GM20431 (cell line): Measurements from ENCODE around the gene FHL3.

ENCODE experiments used
- in situ Hi-C: fragments of 300-500 bp; cut with MseI, MboI; formaldehyde crosslinking; loops from one replicate; pipeline ENCODE4 v1.15.0; 2020; ENCODE audit warnings: low sequenced_read_pairs; ENCODE audit not compliant: unreplicated experiment

FHL3 gene

DNA sequence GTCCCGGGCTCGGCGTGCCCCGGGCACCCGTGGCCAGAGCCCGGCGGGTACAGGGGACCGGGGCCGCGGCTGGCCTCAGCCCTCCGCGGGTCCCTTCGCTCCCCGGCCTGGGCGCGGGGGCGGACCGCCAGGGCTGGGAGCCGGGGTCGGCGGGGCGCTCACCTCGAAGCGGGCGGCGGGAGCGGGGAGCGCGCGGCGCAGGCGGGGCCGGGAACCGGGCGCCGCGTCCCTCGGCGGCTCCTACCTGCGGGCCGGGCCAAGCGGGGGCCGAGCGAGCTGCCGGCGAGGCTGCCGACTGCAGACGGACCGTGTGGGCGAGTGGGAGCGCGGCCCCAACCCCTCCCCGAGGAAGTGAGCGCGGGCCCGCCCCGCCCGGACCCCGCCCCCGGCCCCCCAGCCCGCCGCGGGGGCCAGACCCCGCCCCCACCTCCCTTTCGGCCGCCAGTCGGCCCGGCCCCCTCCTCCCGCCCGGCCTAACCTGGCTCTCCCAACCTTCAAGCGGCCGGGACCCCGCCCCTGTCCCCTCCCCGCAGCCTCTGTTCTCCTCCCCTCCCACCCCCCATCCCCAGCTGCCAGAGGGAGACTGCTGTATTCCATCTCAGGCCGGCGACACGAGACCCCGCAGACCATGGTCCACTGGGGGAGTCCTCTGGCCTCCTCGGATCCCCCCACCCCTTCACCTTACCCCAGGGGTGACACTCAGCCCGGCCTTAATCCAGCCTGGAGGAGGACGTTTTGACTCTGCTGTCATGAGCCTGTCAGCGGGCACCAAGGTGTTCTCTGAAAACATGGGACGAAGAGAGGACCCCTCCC, at the start of gene FHL3:
TSS of gene FHL3 (minus strand) at position 320 of the 813 bp plus-strand sequence. CDS start 6,102 bp downstream, outside the sequence.
- in situ Hi-C loops, result loop anchor here (25.0 kb wide), 1 partner anchor 832 kb away; no protein-coding TSS in a partner anchor

DNA sequence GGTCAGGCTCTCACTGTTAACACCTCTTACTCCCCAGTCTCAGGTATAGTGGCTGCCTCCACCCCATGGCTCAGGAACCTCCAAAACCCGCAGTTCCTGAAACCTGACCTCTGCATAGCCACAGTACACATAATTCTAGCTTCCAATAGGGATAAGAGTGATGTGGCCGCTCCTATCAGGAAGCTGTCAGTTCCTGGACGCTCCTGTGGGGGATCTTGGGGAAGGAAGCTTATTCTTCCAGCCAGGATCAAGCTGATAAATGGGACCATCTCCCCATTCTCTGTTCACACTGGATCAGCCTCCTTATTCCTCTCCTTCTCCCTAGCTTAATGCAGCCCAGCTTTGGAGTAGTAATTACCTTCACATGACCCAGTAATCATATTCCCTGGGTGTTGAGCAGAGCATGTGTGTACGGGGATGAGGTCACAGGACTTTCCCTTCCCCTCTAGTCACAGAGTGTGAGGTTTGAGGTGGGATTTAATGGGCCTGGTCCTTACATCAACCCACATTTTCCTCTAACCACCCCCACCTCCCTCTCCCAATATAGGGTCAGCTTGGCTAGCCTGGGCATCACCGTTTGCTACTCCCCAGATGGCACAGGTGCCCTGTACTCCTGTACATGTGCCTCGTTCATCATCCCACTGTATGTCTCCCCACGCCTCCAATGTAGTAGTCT, 48.2 kb upstream of the FHL3 start:
- in situ Hi-C loops, result no loop called here

GRCh38 chr1:38052750-38053415, 47.6 kb upstream of the FHL3 start:
- in situ Hi-C loops, result no loop called here

- in situ Hi-C loops, result no loop called here
Measured at GRCh38 chr1:38051079-38051543, 45.8 kb upstream of the FHL3 start.

DNA sequence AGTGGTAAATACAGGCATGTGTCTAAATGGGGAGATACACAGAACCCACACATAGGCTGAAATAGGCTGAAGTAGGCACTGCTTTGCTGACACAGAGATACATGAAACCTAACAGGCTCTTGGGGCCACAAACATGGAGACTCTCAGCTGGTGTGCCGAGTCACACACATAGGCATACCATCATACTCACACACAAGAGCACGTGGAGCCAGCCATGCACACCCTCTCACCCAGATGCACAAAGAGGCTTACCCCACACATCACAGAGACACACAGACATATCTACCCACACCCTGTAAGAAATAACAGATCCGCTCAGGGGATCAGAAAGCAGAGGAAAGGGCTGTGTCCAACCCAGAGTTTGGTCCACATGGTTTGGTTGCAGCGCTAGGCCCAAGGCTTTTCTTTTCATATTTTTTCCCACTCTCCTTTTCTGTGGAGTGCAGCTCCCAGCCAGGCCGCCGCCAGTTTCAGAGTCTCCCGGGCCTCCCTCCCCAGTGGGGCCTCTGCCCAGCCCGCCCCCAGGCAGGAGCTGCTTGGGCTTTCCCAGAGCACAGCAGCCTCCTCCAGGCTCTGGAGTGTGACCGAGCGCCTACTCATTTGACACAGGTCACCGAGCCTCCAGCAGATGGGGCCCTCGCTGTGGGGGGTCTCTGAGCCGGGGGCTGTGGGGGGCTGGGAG, 45.2 kb upstream of the FHL3 start:
- in situ Hi-C loops, result no loop called here

- in situ Hi-C loops, result no loop called here
Measured at GRCh38 chr1:38047603-38048141, 42.4 kb upstream of the FHL3 start.

- in situ Hi-C loops, result no loop called here
Measured at GRCh38 chr1:38046884-38047602, 41.7 kb upstream of the FHL3 start.

GRCh38 chr1:38046333-38046883, 41.1 kb upstream of the FHL3 start, which contains the start of gene POU3F1:
POU3F1 (minus strand) TSS chr1:38046793; CDS start chr1:38046743, 50 bp downstream.
- in situ Hi-C loops, result no loop called here

DNA sequence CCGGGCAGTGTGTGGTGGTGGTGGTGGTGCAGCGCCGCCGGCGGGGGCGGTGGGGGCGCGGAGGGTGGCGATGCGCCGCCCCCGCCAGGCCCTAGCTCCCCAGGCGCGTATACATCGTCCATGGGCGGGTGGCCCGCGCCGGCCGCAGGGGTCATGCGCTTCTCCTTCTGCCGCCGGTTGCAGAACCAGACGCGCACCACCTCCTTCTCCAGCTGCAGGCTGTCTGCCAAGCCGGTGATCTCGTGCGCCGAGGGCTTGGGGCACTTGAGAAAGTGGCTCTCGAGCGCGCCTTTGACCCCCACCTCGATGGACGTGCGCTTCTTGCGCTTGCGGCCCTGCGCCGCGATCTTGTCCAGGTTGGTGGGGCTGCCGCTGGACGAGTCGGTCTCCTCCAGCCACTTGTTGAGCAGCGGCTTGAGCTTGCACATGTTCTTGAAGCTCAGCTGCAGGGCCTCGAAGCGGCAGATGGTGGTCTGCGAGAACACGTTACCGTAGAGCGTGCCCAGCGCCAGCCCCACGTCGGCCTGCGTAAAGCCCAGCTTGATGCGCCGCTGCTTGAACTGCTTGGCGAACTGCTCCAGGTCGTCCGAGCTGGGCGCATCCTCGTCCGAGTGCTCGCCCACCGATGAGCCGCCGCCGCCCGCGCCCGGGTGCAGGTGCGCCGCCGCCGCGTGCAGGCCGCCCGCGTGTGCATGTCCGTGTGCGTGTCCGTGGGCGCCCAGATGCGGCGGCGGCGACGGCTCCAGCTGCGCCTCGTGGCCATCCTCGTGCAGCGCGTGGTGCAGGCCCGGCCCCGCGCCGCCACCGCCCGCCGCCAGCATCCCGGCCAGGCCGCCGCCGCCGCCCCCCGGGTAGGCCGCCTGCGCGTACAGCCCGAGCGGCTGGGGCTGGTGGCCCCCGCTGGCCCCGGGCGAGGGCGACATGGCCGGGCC, 40.4 kb upstream of the FHL3 start:
- in situ Hi-C loops, result no loop called here

DNA sequence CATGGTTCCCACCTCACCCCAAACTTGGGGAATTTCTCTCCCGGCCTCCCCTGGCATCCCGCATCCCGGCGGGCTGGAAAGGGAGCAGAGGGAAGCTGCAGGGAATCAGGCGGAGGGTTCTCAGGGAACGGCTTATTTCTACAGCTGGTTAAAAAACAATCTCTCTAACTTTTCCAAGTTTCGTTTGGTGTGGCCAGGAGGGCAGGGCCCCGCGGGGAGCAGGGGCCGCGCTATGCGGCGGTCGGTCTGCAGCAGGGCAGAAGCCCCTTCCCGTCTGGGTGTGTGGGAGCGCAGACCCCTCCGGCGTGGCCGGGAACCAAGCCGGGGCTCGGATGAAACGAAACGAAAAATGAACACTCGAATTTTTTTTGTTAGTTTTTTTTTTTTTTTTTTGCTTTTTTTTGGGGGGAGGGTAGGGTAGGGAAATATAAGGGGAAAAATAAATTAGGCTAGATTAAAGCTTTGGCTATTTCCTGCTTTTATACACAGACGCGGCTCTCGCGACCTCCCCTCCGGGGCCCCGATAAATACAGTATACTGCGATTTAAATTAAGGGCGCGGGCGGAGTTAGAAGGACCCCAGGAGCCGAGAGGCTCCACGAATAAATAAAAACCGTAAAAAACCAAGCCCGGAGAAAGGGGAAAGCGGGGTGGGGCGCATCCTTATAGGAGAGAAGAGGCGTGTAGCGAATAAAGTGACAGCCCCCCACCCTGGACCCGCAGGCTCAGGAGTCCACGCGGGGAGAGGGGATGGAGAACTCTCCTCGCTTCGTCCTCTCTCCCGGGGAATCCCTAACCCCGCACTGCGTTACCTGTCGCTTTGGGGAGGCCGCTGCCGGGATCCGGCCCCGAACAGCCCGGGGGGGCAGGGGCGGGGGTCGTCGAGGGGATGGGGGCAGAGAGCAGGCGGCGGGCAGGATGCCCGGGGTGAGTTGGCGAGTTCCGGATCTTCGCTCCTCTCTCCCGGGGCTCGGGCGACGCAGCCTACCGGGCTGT, 39.2 kb upstream of the FHL3 start:
- in situ Hi-C loops, result no loop called here

DNA sequence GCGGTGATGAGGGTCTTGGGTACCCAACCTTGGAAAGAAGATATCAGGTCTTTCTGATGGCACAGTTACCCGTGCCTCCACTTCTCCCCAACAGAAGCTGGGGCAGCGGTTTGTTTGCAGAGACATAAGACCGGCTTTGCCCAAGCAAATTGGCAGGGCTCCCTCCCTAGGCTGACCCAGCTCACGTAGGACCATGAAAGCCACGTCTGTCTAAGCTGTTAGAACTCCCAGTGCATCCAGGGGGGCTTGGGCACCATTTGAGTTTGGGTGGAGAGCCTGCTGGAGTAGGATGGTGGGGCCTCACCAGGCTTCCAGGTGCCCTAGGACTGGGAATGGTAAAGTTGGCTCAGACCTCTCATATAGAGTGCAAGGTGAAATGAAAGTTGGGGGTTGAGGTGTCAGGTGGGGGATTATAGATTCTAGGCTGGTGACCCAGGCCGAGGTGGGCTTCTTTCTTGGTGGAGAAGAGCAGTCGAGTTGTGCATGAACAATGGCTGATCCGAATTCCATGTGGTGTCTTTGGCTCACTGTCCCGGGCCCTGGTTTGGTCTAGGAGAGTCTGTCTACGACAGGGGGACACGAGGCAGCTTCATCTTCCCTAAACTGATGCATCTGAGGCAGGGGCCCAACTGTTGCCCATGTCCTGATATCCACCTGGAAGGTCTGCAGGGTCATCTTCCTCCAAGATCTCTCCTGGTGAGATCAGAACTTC, 37.9 kb upstream of the FHL3 start:
- in situ Hi-C loops, result no loop called here

DNA sequence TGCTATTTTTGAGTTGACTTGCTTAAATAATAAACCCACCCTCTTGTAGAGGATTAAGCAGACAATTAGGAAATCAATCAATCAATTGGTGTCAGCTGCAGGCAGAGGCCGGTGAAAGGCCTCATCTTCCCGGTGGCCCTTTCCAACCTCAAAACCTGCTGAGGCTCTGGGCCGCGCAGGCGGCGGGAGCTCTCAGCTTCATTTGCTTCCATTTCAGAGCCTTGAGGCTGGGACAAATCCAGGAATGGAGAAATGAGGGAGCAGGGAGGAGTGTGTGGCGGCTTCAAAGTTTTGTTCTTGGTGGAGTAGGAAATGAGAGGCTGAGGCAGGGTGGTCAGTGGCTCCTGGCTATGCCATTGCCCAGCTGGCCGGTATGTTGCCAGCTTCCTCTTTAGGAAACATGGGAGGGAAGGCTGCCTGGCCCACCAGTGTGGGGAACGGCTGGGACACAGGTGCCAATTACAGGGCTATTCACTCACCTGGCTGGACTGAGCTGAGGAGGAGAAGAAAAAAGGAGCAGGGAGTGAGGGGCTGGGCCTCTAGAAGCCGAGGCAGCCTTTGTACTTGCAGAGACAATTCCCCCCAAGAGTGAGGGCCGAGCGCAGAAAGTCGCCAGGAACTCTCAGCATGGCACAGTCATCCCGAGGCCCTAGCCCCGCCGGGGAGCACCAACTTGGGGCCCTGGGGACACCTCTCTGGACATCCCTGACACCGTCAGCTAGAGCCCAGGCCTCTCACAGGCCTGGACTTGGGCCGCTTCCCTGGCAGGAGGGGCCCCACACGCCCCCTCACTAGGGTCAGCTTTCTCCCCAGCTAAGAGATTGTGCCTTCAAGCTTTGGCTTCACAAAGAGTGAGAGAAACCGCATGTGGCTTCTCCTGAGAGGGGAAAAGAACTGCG, 36.9 kb upstream of the FHL3 start:
- in situ Hi-C loops, result no loop called here

DNA sequence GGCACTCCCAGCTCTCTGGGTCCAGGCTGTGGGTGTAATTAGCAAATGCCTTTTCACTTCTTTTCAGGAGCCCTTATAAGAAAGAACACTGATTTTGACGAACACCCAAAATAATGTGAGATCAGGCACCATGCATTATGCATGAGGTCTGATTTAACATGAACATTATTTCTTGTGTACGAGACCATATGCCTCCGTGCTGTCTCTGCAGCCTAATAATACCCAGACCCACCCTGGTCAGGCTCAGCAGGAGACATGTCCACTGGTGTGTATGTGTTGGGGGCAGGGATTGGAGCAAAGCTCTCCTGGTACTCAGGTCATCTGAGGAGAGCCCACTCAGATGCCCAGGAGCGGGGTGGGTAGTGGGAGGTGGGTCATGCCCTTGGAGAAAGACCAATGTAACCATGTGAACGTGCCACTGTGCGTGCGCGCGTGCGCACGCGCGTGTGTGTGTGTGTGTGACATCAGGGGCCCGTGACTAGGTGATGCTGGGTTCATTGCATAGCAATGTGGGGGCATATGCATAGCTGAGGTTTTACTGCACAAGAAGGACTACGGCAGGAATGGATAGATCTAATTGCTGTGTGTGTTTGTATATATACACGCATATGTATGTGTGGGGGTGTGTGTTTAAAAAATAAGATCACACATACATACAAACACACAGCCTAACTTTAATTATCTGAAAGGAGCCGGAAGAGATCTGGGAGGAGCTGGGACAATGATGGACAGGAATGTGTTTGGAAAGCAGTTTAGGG, 34.2 kb upstream of the FHL3 start:
- in situ Hi-C loops, result no loop called here

- in situ Hi-C loops, result no loop called here
Measured at GRCh38 chr1:38038861-38039260, 33.5 kb upstream of the FHL3 start.
